GM23338 (cell line): ENCODE data around the gene USP35.

Source experiments
- CREB1 ChIP-seq: fragments of 250-450 bp; sonication (Bioruptor Pico); IDR thresholded peaks from 2 replicates; pipeline ENCODE4 v1.5.0; 2020; ENCODE audit warnings: low read depth, mild to moderate bottlenecking, moderate library complexity
- CTCF ChIP-seq, 2 experiments: fragments of 200-600 bp in 1 of 2; sonication (generic) in 1 of 2; conservative IDR thresholded peaks; 2 replicates each; pipeline versions ENCODE4 v1.5.1 to v1.6.1; 2016 to 2017; ENCODE audit warnings: antibody characterized with exemption in 2 of 2, low read depth in 2 of 2, mild to moderate bottlenecking in 2 of 2, moderate library complexity in 1 of 2
- EZH2 ChIP-seq: fragments of 200-600 bp; sonication (generic); IDR thresholded peaks from one replicate; pipeline ENCODE4 v1.8.0; 2017; ENCODE audit warnings: antibody characterized with exemption, mild to moderate bottlenecking, low read depth; ENCODE audit not compliant: unreplicated experiment
- EZH2phosphoT487 ChIP-seq: fragments of 200-600 bp; sonication (generic); IDR thresholded peaks from one replicate; pipeline ENCODE4 v1.8.1; 2018; ENCODE audit warnings: antibody characterized with exemption; ENCODE audit not compliant: unreplicated experiment
- JUNB ChIP-seq: IDR thresholded peaks from one replicate; pipeline ENCODE4 v1.6.1; 2016; ENCODE audit warnings: antibody characterized with exemption; ENCODE audit not compliant: unreplicated experiment
- NANOG ChIP-seq: IDR thresholded peaks from 2 replicates; pipeline ENCODE4 v1.6.1; 2016; ENCODE audit warnings: antibody characterized with exemption, borderline replicate concordance
- POLR2AphosphoS5 ChIP-seq: IDR thresholded peaks from 2 replicates; pipeline ENCODE4 v1.6.1; 2016; ENCODE audit warnings: antibody characterized with exemption, low read depth
- STAT1 ChIP-seq: IDR thresholded peaks from one replicate; pipeline ENCODE4 v1.6.1; 2016; ENCODE audit warnings: antibody characterized with exemption; ENCODE audit not compliant: unreplicated experiment
- ZNF114 ChIP-seq: fragments of 250-450 bp; sonication (Bioruptor Pico); IDR thresholded peaks from 2 replicates; pipeline ENCODE4 v1.5.0; 2020; ENCODE audit warnings: mild to moderate bottlenecking, moderate library complexity
- ZNF331 ChIP-seq: fragments of 250-450 bp; sonication (Bioruptor Pico); IDR thresholded peaks from 2 replicates; pipeline ENCODE4 v1.5.0; 2020; ENCODE audit warnings: low read depth, mild to moderate bottlenecking, moderate library complexity
- TF ChIP-seq, protein P1 (sequence below): fragments of 250-450 bp; sonication (Bioruptor Pico); IDR thresholded peaks from 2 replicates; pipeline ENCODE4 v1.5.0; 2020; ENCODE audit warnings: mild to moderate bottlenecking, moderate library complexity
- TF ChIP-seq, protein P2 (sequence below): IDR thresholded peaks from one replicate; pipeline ENCODE4 v1.6.1; 2018; ENCODE audit warnings: antibody characterized with exemption; ENCODE audit not compliant: unreplicated experiment
- TF ChIP-seq, protein P3 (sequence below): IDR thresholded peaks from 2 replicates; pipeline ENCODE4 v1.6.1; 2016; ENCODE audit warnings: antibody characterized with exemption

- TF ChIP-seq EZH2: no peak
- no peak for TF ChIP-seq POLR2AphosphoS5
- no peak for TF ChIP-seq CTCF (conservative IDR thresholded peaks at IDR 0.05; ENCODE audit: low read depth in 2 of 2)
- TF ChIP-seq JUNB: no peak
- TF ChIP-seq CREB1 (CRISPR knock-in tag): no peak
- TF ChIP-seq, protein P1, sequence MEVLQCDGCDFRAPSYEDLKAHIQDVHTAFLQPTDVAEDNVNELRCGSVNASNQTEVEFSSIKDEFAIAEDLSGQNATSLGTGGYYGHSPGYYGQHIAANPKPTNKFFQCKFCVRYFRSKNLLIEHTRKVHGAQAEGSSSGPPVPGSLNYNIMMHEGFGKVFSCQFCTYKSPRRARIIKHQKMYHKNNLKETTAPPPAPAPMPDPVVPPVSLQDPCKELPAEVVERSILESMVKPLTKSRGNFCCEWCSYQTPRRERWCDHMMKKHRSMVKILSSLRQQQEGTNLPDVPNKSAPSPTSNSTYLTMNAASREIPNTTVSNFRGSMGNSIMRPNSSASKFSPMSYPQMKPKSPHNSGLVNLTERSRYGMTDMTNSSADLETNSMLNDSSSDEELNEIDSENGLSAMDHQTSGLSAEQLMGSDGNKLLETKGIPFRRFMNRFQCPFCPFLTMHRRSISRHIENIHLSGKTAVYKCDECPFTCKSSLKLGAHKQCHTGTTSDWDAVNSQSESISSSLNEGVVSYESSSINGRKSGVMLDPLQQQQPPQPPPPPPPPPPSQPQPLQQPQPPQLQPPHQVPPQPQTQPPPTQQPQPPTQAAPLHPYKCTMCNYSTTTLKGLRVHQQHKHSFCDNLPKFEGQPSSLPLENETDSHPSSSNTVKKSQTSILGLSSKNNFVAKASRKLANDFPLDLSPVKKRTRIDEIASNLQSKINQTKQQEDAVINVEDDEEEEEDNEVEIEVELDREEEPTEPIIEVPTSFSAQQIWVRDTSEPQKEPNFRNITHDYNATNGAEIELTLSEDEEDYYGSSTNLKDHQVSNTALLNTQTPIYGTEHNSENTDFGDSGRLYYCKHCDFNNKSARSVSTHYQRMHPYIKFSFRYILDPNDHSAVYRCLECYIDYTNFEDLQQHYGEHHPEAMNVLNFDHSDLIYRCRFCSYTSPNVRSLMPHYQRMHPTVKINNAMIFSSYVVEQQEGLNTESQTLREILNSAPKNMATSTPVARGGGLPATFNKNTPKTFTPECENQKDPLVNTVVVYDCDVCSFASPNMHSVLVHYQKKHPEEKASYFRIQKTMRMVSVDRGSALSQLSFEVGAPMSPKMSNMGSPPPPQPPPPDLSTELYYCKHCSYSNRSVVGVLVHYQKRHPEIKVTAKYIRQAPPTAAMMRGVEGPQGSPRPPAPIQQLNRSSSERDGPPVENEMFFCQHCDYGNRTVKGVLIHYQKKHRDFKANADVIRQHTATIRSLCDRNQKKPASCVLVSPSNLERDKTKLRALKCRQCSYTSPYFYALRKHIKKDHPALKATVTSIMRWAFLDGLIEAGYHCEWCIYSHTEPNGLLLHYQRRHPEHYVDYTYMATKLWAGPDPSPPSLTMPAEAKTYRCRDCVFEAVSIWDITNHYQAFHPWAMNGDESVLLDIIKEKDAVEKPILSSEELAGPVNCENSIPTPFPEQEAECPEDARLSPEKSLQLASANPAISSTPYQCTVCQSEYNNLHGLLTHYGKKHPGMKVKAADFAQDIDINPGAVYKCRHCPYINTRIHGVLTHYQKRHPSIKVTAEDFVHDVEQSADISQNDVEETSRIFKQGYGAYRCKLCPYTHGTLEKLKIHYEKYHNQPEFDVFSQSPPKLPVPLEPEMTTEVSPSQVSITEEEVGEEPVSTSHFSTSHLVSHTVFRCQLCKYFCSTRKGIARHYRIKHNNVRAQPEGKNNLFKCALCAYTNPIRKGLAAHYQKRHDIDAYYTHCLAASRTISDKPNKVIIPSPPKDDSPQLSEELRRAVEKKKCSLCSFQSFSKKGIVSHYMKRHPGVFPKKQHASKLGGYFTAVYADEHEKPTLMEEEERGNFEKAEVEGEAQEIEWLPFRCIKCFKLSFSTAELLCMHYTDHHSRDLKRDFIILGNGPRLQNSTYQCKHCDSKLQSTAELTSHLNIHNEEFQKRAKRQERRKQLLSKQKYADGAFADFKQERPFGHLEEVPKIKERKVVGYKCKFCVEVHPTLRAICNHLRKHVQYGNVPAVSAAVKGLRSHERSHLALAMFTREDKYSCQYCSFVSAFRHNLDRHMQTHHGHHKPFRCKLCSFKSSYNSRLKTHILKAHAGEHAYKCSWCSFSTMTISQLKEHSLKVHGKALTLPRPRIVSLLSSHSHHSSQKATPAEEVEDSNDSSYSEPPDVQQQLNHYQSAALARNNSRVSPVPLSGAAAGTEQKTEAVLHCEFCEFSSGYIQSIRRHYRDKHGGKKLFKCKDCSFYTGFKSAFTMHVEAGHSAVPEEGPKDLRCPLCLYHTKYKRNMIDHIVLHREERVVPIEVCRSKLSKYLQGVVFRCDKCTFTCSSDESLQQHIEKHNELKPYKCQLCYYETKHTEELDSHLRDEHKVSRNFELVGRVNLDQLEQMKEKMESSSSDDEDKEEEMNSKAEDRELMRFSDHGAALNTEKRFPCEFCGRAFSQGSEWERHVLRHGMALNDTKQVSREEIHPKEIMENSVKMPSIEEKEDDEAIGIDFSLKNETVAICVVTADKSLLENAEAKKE (CRISPR knock-in tag): no peak
- TF ChIP-seq STAT1: no peak
- TF ChIP-seq, protein P2, sequence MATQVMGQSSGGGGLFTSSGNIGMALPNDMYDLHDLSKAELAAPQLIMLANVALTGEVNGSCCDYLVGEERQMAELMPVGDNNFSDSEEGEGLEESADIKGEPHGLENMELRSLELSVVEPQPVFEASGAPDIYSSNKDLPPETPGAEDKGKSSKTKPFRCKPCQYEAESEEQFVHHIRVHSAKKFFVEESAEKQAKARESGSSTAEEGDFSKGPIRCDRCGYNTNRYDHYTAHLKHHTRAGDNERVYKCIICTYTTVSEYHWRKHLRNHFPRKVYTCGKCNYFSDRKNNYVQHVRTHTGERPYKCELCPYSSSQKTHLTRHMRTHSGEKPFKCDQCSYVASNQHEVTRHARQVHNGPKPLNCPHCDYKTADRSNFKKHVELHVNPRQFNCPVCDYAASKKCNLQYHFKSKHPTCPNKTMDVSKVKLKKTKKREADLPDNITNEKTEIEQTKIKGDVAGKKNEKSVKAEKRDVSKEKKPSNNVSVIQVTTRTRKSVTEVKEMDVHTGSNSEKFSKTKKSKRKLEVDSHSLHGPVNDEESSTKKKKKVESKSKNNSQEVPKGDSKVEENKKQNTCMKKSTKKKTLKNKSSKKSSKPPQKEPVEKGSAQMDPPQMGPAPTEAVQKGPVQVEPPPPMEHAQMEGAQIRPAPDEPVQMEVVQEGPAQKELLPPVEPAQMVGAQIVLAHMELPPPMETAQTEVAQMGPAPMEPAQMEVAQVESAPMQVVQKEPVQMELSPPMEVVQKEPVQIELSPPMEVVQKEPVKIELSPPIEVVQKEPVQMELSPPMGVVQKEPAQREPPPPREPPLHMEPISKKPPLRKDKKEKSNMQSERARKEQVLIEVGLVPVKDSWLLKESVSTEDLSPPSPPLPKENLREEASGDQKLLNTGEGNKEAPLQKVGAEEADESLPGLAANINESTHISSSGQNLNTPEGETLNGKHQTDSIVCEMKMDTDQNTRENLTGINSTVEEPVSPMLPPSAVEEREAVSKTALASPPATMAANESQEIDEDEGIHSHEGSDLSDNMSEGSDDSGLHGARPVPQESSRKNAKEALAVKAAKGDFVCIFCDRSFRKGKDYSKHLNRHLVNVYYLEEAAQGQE: no peak
- TF ChIP-seq ZNF331 (CRISPR knock-in tag): no peak
- no peak for TF ChIP-seq EZH2phosphoT487
- TF ChIP-seq ZNF114: no peak
- TF ChIP-seq NANOG: no peak
- TF ChIP-seq, protein P3, sequence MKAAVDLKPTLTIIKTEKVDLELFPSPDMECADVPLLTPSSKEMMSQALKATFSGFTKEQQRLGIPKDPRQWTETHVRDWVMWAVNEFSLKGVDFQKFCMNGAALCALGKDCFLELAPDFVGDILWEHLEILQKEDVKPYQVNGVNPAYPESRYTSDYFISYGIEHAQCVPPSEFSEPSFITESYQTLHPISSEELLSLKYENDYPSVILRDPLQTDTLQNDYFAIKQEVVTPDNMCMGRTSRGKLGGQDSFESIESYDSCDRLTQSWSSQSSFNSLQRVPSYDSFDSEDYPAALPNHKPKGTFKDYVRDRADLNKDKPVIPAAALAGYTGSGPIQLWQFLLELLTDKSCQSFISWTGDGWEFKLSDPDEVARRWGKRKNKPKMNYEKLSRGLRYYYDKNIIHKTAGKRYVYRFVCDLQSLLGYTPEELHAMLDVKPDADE: no peak
Measured at GRCh38 chr11:78212586-78213371, 24.1 kb downstream of the USP35 start.
